HCT116 (cell line): Measurements from ENCODE around the gene TCL1B. TPM values are rescaled to one million over a fixed set of nuclear protein-coding genes. Genes with fewer than 3 reads are reported as not detected.

Experiments
- ATAC-seq: fragments of 200-7000 bp; cut with Tn5 transposase; 2 replicates; pipeline ENCODE4 v1.9.1; 2020; ENCODE audit warnings: mild to moderate bottlenecking, moderate library complexity
- BruUV-seq: library from RNA; stranded (reverse); fragments of 400-500 nt; replicated peaks from 2 replicates; lab custom pipeline; 2021; lab: Mats Ljungman, UMichigan
- CTCF ChIA-PET: fragments of 300-600 bp; sonication (Branson Sonifier 250); formaldehyde crosslinking; loops from one replicate; lab custom pipeline; 2021; ENCODE audit warnings: antibody characterized with exemption; lab: Charles Lee
- POLR2A ChIA-PET: fragments of 300-600, 350-600 bp; sonication (Branson Sonifier 250); formaldehyde crosslinking; loops from one replicate; lab custom pipeline; 2021; ENCODE audit warnings: antibody characterized with exemption; lab: Charles Lee
- RAD21 ChIA-PET, 2 experiments: fragments of 300-600 bp; sonication (Branson Sonifier 250); formaldehyde crosslinking; loops; one replicate each; lab custom pipeline; 2023; ENCODE audit warnings: low total read pairs in 2 of 2; ENCODE audit not compliant: uncharacterized antibody in 2 of 2, unreplicated experiment in 2 of 2, low non-redundant PET in 1 of 2; lab: Charles Lee
- DNase-seq: peaks from one replicate; pipeline ENCODE4 v3.0.0-alpha.2; 2010; ENCODE audit warnings: low read depth, low spot score
- H2AFZ ChIP-seq: fragments of 200-600 bp; shearing (Covaris generic), sonication (generic); 2 replicates; pipeline ENCODE4 v1.6.1; 2017; ENCODE audit warnings: low read depth, mixed run types, mixed read lengths, antibody characterized with exemption, low read length; ENCODE audit not compliant: poor library complexity, severe bottlenecking
- H3K27ac ChIP-seq: 2 replicates; pipeline ENCODE4 v1.5.1; 2012; ENCODE audit warnings: low read depth, low read length
- H3K27me3 ChIP-seq: fragments of 200-600 bp; sonication (generic); 2 replicates; pipeline ENCODE4 v1.6.1; 2016; ENCODE audit warnings: mixed run types, low read length, mixed read lengths; ENCODE audit not compliant: insufficient read depth
- H3K36me3 ChIP-seq, 2 experiments: fragments of 200-500 bp in 1 of 2; fragments of 200-600 bp in 1 of 2; sonication (Bioruptor generic) in 1 of 2; sonication (generic) in 1 of 2; 2 replicates each; pipeline versions ENCODE4 v1.5.1 to v1.6.1; 2014 to 2016; ENCODE audit warnings: low read length in 2 of 2, inconsistent platforms in 1 of 2, mixed read lengths in 1 of 2, mixed run types in 1 of 2; ENCODE audit not compliant: insufficient read depth in 2 of 2, control insufficient read depth in 1 of 2
- H3K4me1 ChIP-seq, 2 experiments: fragments of 200-600 bp in 1 of 2; sonication (generic) in 1 of 2; 2 replicates each; pipeline versions ENCODE4 v1.5.1 to v1.6.1; 2012 to 2017; ENCODE audit warnings: low read length in 2 of 2, inconsistent platforms in 1 of 2, mild to moderate bottlenecking in 1 of 2, mixed read lengths in 1 of 2, mixed run types in 1 of 2, moderate library complexity in 1 of 2; ENCODE audit not compliant: insufficient read depth in 2 of 2, control insufficient read depth in 1 of 2
- H3K4me2 ChIP-seq: fragments of 200-600 bp; sonication (generic); 2 replicates; pipeline ENCODE4 v1.6.1; 2017; ENCODE audit warnings: mixed run types, low read length, mixed read lengths
- H3K4me3 ChIP-seq, 2 experiments: fragments of 200-600 bp in 1 of 2; sonication (generic) in 1 of 2; replicated peaks in 1 of 2; 2 replicates each; pipeline ENCODE4 v1.5.1; 2011 to 2016; ENCODE audit warnings: low read length in 2 of 2, control low read depth in 1 of 2, low read depth in 1 of 2, mild to moderate bottlenecking in 1 of 2, mixed read lengths in 1 of 2, mixed run types in 1 of 2
- H3K79me2 ChIP-seq: fragments of 200-600 bp; sonication (generic); 2 replicates; pipeline ENCODE4 v1.6.1; 2017; ENCODE audit warnings: mild to moderate bottlenecking, mixed run types, low read length, moderate library complexity, mixed read lengths; ENCODE audit not compliant: insufficient read depth
- H3K9ac ChIP-seq: fragments of 200-600 bp; sonication (generic); 2 replicates; pipeline ENCODE4 v1.6.1; 2016; ENCODE audit warnings: low read length, mixed read lengths
- H3K9me2 ChIP-seq: fragments of 200-600 bp; sonication (generic), shearing (Covaris generic); 2 replicates; pipeline ENCODE4 v1.6.1; 2017; ENCODE audit warnings: mixed run types, mild to moderate bottlenecking, moderate library complexity; ENCODE audit not compliant: insufficient read depth
- H3K9me3 ChIP-seq, 2 experiments: fragments of 200-500 bp in 1 of 2; fragments of 200-600 bp in 1 of 2; sonication (Bioruptor generic) in 1 of 2; sonication (generic) in 1 of 2; 2 replicates each; pipeline ENCODE4 v1.6.1; 2014 to 2017; ENCODE audit warnings: low read length in 2 of 2, mixed read lengths in 2 of 2, inconsistent platforms in 1 of 2, low read depth in 1 of 2, mild to moderate bottlenecking in 1 of 2, mixed run types in 1 of 2, moderate library complexity in 1 of 2; ENCODE audit not compliant: control insufficient read depth in 1 of 2, insufficient read depth in 1 of 2
- H4K20me1 ChIP-seq: fragments of 200-600 bp; sonication (generic), shearing (Covaris generic); 2 replicates; pipeline ENCODE4 v1.6.1; 2017; ENCODE audit warnings: mixed run types, mild to moderate bottlenecking, moderate library complexity; ENCODE audit not compliant: insufficient read depth
- ATF3 ChIP-seq: IDR thresholded peaks from 2 replicates; pipeline ENCODE4 v1.6.1; 2012
- CBX3 ChIP-seq: IDR thresholded peaks from 2 replicates; pipeline ENCODE4 v1.6.1; 2012; ENCODE audit warnings: low read depth
- CEBPB ChIP-seq: IDR thresholded peaks from 2 replicates; pipeline ENCODE4 v1.6.1; 2012; ENCODE audit warnings: low read depth
- CTCF ChIP-seq, 3 experiments: fragments of 200-600 bp in 1 of 3; sonication (generic) in 1 of 3; IDR thresholded peaks in 2 of 3; conservative IDR thresholded peaks in 1 of 3; 2 replicates each; pipeline ENCODE4 v1.5.1; 2012 to 2017; ENCODE audit warnings: low read depth in 2 of 3, low read length in 2 of 3, antibody characterized with exemption in 1 of 3, borderline replicate concordance in 1 of 3, control low read depth in 1 of 3, mild to moderate bottlenecking in 1 of 3, mixed read lengths in 1 of 3, mixed run types in 1 of 3, moderate library complexity in 1 of 3; ENCODE audit not compliant: insufficient read depth in 1 of 3
- EGR1 ChIP-seq: IDR thresholded peaks from 2 replicates; pipeline ENCODE4 v1.6.1; 2012; ENCODE audit warnings: low read depth
- EZH2 ChIP-seq: fragments of 200-600 bp; sonication (generic); IDR thresholded peaks from 2 replicates; pipeline ENCODE4 v1.6.1; 2017; ENCODE audit warnings: antibody characterized with exemption, mixed run types
- FOSL1 ChIP-seq: IDR thresholded peaks from 2 replicates; pipeline ENCODE4 v1.6.1; 2012; ENCODE audit warnings: low read depth
- JUND ChIP-seq: IDR thresholded peaks from 2 replicates; pipeline ENCODE4 v1.6.1; 2012
- MAX ChIP-seq: IDR thresholded peaks from 2 replicates; pipeline ENCODE4 v1.6.1; 2012
- POLR2A ChIP-seq: IDR thresholded peaks from 2 replicates; pipeline ENCODE4 v1.7.0; 2011; ENCODE audit warnings: borderline replicate concordance; ENCODE audit not compliant: insufficient read depth, insufficient read length; ENCODE audit errors: extremely low read depth
- RAD21 ChIP-seq: IDR thresholded peaks from 2 replicates; pipeline ENCODE4 v1.6.1; 2012; ENCODE audit warnings: low read depth, mild to moderate bottlenecking
- SRF ChIP-seq: IDR thresholded peaks from 2 replicates; pipeline ENCODE4 v1.6.1; 2012; ENCODE audit warnings: low read depth
- ZFX ChIP-seq: fragments of 450-650 bp; IDR thresholded peaks from 2 replicates; pipeline ENCODE4 v1.6.1; 2017
- ZNF274 ChIP-seq: fragments of 200-500 bp; sonication (Bioruptor generic); IDR thresholded peaks from 2 replicates; pipeline ENCODE4 v1.6.1; 2014; ENCODE audit warnings: mild to moderate bottlenecking, low read depth, low read length, inconsistent platforms
- intact Hi-C: fragments of 100-400 bp; cut with micrococcal nuclease; formaldehyde crosslinking; loops from 2 replicates; pipeline ENCODE4 v1.10.0; 2022
- total RNA-seq: library from RNA; stranded (reverse); gene quantifications from one replicate; pipeline ENCODE4 v1.2.1, GENCODE V29; 2021; ENCODE audit not compliant: unreplicated experiment

Gene TCL1B
- total RNA-seq, 1 experiment from 2014 or later, result not detected

GRCh38 chr14:95733212-95733611 lies 47.0 kb downstream of the TCL1B start:
- RAD21 ChIA-PET, result no interaction called here
- Histone ChIP-seq H3K27me3 (peaks cover 60% of the 10 kb centered on the region), H3K9ac (no peak overlapping the region), H3K27ac (no peak overlapping the region), H3K4me3 (no peak overlapping the region), H3K9me3 (no peaks in the 10 kb centered on the region), H2AFZ (no peak overlapping the region), H3K9me2 (no peaks in the 10 kb centered on the region), H3K4me1 (no peaks in the 10 kb centered on the region), H3K79me2 (no peaks in the 10 kb centered on the region), H4K20me1 (no peaks in the 10 kb centered on the region), H3K4me2 (no peak overlapping the region), H3K36me3 (no peaks in the 10 kb centered on the region)
- CTCF ChIA-PET, result no interaction called here
- ATAC-seq (no peak), DNase-seq (no peak)
- POLR2A ChIA-PET, result no interaction called here
- TF ChIP-seq MAX (no peak), FOSL1 (no peak), CTCF (IDR thresholded peaks at IDR 0.05 in 2 of 3, conservative IDR thresholded peaks at IDR 0.05 in 1 of 3; ENCODE audit: borderline replicate concordance in 1 of 3, insufficient read depth in 1 of 3, low read depth in 2 of 3, low read length in 2 of 3) (no peak), EZH2 (no peak), CEBPB (no peak), ZNF274 (no peak), ZFX (no peak), SRF (no peak), RAD21 (no peak), POLR2A (no peak), JUND (no peak), EGR1 (no peak), CBX3 (no peak), ATF3 (no peak)
- intact Hi-C loops, result no loop called here
- BruUV-seq, result no TSS peak
